Naive thymus-derived CD4-positive, alpha-beta T cell (primary cell): Measurements from ENCODE around the gene TMC1. TPM values are rescaled to one million over a fixed set of nuclear protein-coding genes. Genes with fewer than 3 reads are reported as not detected.
A peak's percentile ranks its signal among the peaks of the same experiment; 100 is the strongest.
"Not testable (repeated sequence)": the region's sequence is repeated elsewhere in the genome, so short reads cannot be mapped to it uniquely, and the experiment has no call there.

Experiments used
- ATAC-seq: fragments of 150-1000 bp; cut with Tn5 transposase; 2 replicates; pipeline ENCODE4 v1.10.0; 2021; ENCODE audit warnings: mild to moderate bottlenecking, moderate library complexity
- CTCF ChIA-PET: fragments of 350-600 bp; sonication (Branson Sonifier 250); formaldehyde crosslinking; loops from one replicate; lab custom pipeline; 2021; ENCODE audit warnings: antibody characterized with exemption; lab: Charles Lee
- POLR2A ChIA-PET: fragments of 350-600 bp; sonication (Branson Sonifier 250); formaldehyde crosslinking; loops from one replicate; lab custom pipeline; 2021; ENCODE audit warnings: antibody characterized with exemption, inconsistent platforms; lab: Charles Lee
- DNase-seq, 9 donors: peaks; one replicate each; pipeline versions ENCODE4 v3.0.0 to v3.0.0-alpha.2; 2020 to 2022; ENCODE audit warnings: mixed read lengths in 1 of 9
- H3K27ac ChIP-seq: one replicate; pipeline ENCODE4 v1.7.0; 2013; ENCODE audit warnings: mild to moderate bottlenecking, low read depth, low read length, moderate library complexity
- H3K27me3 ChIP-seq, 2 donors: one replicate each; pipeline ENCODE4 v1.7.0; 2013; ENCODE audit warnings: low read length in 2 of 2, mild to moderate bottlenecking in 2 of 2, moderate library complexity in 2 of 2; ENCODE audit not compliant: control insufficient read depth in 2 of 2, insufficient read depth in 2 of 2
- H3K36me3 ChIP-seq, 3 experiments: 1 replicate in 2 of 3; 2 replicates in 1 of 3; pipeline ENCODE4 v1.7.0; 2013; ENCODE audit warnings: low read length in 3 of 3, mild to moderate bottlenecking in 3 of 3, moderate library complexity in 1 of 3; ENCODE audit not compliant: insufficient read depth in 3 of 3, control insufficient read depth in 2 of 3
- H3K4me1 ChIP-seq, 2 donors: one replicate each; pipeline ENCODE4 v1.7.0; 2013; ENCODE audit warnings: low read length in 2 of 2, mild to moderate bottlenecking in 2 of 2, moderate library complexity in 1 of 2; ENCODE audit not compliant: control insufficient read depth in 2 of 2, insufficient read depth in 2 of 2
- H3K4me3 ChIP-seq: 2 replicates; pipeline ENCODE4 v1.7.0; 2013; ENCODE audit warnings: mild to moderate bottlenecking, low read length
- H3K9me3 ChIP-seq, 3 experiments: 1 replicate in 2 of 3; 2 replicates in 1 of 3; pipeline ENCODE4 v1.7.0; 2013; ENCODE audit warnings: low read length in 3 of 3; ENCODE audit not compliant: control insufficient read depth in 2 of 3
- H3K27ac Mint-ChIP-seq, 9 donors: one replicate each; pipeline ENCODE4 v1.8.0; 2020 to 2022; ENCODE audit warnings: mixed read lengths in 9 of 9, mild to moderate bottlenecking in 8 of 9, moderate library complexity in 5 of 9, inconsistent platforms in 2 of 9
- H3K27me3 Mint-ChIP-seq, 5 donors: one replicate each; pipeline ENCODE4 v1.8.0; 2021 to 2022; ENCODE audit warnings: mixed read lengths in 5 of 5, mild to moderate bottlenecking in 1 of 5
- H3K36me3 Mint-ChIP-seq, 5 donors: one replicate each; pipeline ENCODE4 v1.8.0; 2020 to 2022; ENCODE audit warnings: mixed read lengths in 5 of 5, mild to moderate bottlenecking in 3 of 5, inconsistent platforms in 1 of 5
- H3K4me1 Mint-ChIP-seq, 7 donors: one replicate each; pipeline ENCODE4 v1.8.0; 2020 to 2022; ENCODE audit warnings: mixed read lengths in 7 of 7, mild to moderate bottlenecking in 3 of 7, inconsistent platforms in 1 of 7
- H3K4me3 Mint-ChIP-seq, 10 donors: one replicate each; pipeline ENCODE4 v1.8.0; 2020 to 2022; ENCODE audit warnings: mild to moderate bottlenecking in 10 of 10, mixed read lengths in 10 of 10, moderate library complexity in 6 of 10, inconsistent platforms in 2 of 10
- H3K9me3 Mint-ChIP-seq, 11 donors: one replicate each; pipeline ENCODE4 v1.8.0; 2020 to 2022; ENCODE audit warnings: mixed read lengths in 11 of 11, mild to moderate bottlenecking in 4 of 11, inconsistent platforms in 1 of 11, moderate library complexity in 1 of 11
- intact Hi-C, 2 donors: fragments of 100-400 bp; cut with micrococcal nuclease; formaldehyde crosslinking; loops; one replicate each; pipeline ENCODE4 v1.15.1; 2023
- polyA plus RNA-seq, 2 donors: library from polyadenylated mRNA; unstranded; fragments of 300-500 nt; fragmentation: Illumina TruSeq; gene quantifications; one replicate each; pipeline ENCODE4 v1.2.3, GENCODE V29; 2021
- total RNA-seq, 6 experiments: library from RNA in 5 of 6; stranded (reverse) in 5 of 6; gene quantifications; 1 replicate in 5 of 6; 2 replicates in 1 of 6; pipeline ENCODE4 v1.2.3 and lab custom pipeline; 2021 to 2026

Gene TMC1
- total and polyA plus RNA-seq, 7 experiments from 2014 or later, result not detected

GRCh38 chr9:72539824-72540347, 18.5 kb downstream of the TMC1 start:
- no peaks in the 10 kb centered on the region for H3K36me3 ChIP-seq
- Mint-ChIP-seq H3K4me3 (no peak overlapping the region), H3K27me3 (no peaks in the 10 kb centered on the region), H3K36me3 (peaks cover 0 to 21% (median 0%) of the 10 kb centered on the region in 5 donors), H3K9me3 (peaks cover 0 to 13% (median 2%) of the 10 kb centered on the region in 11 donors), H3K27ac (peak overlapping the region in 1 of 9 donors; percentile 60), H3K4me1 (peaks cover 0 to 34% (median 0%) of the 10 kb centered on the region in 7 donors)
- ATAC-seq, result no peak
- intact Hi-C loops, result loop anchor here in 1 of 2 donors (5.0 kb wide), 1 partner anchor 47 kb away; no protein-coding TSS in a partner anchor
- no peak for DNase-seq
- CTCF ChIA-PET, result no interaction called here
- H3K4me1 ChIP-seq, result no peaks in the 10 kb centered on the region
- H3K9me3 ChIP-seq, result no peaks in the 10 kb centered on the region
- no peaks in the 10 kb centered on the region for H3K27me3 ChIP-seq
- POLR2A ChIA-PET, result no interaction called here
- H3K27ac ChIP-seq, result no peak overlapping the region
- no peak overlapping the region for H3K4me3 ChIP-seq

- no peaks in the 10 kb centered on the region for H3K36me3 ChIP-seq
- H3K27me3 ChIP-seq, result no peaks in the 10 kb centered on the region
- no peak overlapping the region for H3K27ac ChIP-seq
- no peak for ATAC-seq
- CTCF ChIA-PET, result interaction anchor here (1.4 kb wide), 1 partner anchor 15 kb away, joined by 3 read pairs; no protein-coding TSS in a partner anchor
- POLR2A ChIA-PET, result no interaction called here
- Mint-ChIP-seq H3K27me3 (no peaks in the 10 kb centered on the region), H3K9me3 (peaks cover 0 to 13% (median 2%) of the 10 kb centered on the region in 11 donors), H3K27ac (no peak overlapping the region), H3K36me3 (peaks cover 0 to 21% (median 0%) of the 10 kb centered on the region in 5 donors), H3K4me1 (peaks cover 0 to 31% (median 0%) of the 10 kb centered on the region in 7 donors), H3K4me3 (no peak overlapping the region)
- DNase-seq, result no peak
- H3K4me3 ChIP-seq, result no peak overlapping the region
- H3K4me1 ChIP-seq, result no peaks in the 10 kb centered on the region
- no peaks in the 10 kb centered on the region for H3K9me3 ChIP-seq
- intact Hi-C loops, result loop anchor here in 1 of 2 donors (5.0 kb wide), 1 partner anchor 47 kb away; no protein-coding TSS in a partner anchor
Observed at GRCh38 chr9:72540348-72540873, 19.0 kb downstream of the TMC1 start.

- ATAC-seq, H3K4me3 Mint-ChIP-seq, CTCF ChIA-PET, POLR2A ChIA-PET, H3K27ac ChIP-seq, H3K4me1 ChIP-seq, H3K4me3 ChIP-seq, DNase-seq, H3K27me3 Mint-ChIP-seq, H3K27me3 ChIP-seq, H3K36me3 ChIP-seq, H3K9me3 ChIP-seq: not testable (repeated sequence)
- Mint-ChIP-seq H3K4me1 (peaks cover 0 to 31% (median 0%) of the 10 kb centered on the region in 7 donors), H3K27ac (peak overlapping the region in 1 of 9 donors; percentile 78), H3K9me3 (peaks cover 0 to 13% (median 0%) of the 10 kb centered on the region in 11 donors), H3K36me3 (peaks cover 0 to 17% (median 0%) of the 10 kb centered on the region in 5 donors)
- intact Hi-C loops, result loop anchor here in 1 of 2 donors (5.0 kb wide), 1 partner anchor 45 kb away; no protein-coding TSS in a partner anchor
Observed at GRCh38 chr9:72542537-72542833, 21.1 kb downstream of the TMC1 start.

- Histone ChIP-seq H3K4me3 (no peak overlapping the region), H3K27ac (no peak overlapping the region), H3K27me3 (no peaks in the 10 kb centered on the region), H3K9me3 (no peaks in the 10 kb centered on the region), H3K36me3 (no peaks in the 10 kb centered on the region), H3K4me1 (no peaks in the 10 kb centered on the region)
- Mint-ChIP-seq H3K27ac (peak overlapping the region in 2 of 9 donors; percentile 1 to 37), H3K9me3 (peaks cover 0 to 13% (median 0%) of the 10 kb centered on the region in 11 donors), H3K36me3 (peaks cover 0 to 14% (median 0%) of the 10 kb centered on the region in 5 donors), H3K27me3 (no peaks in the 10 kb centered on the region), H3K4me3 (no peak overlapping the region), H3K4me1 (peaks cover 0 to 31% (median 0%) of the 10 kb centered on the region in 7 donors)
- DNase-seq, result no peak
- no peak for ATAC-seq
- ChIA-PET POLR2A (no interaction called here), CTCF (no interaction called here)
- intact Hi-C loops, result loop anchor here in 1 of 2 donors (5.0 kb wide), 1 partner anchor 44 kb away; no protein-coding TSS in a partner anchor
Observed at GRCh38 chr9:72542917-72543316, 21.5 kb downstream of the TMC1 start.

GRCh38 chr9:72551306-72551705, 29.9 kb downstream of the TMC1 start:
- H3K4me1 ChIP-seq, result no peaks in the 10 kb centered on the region
- no peaks in the 10 kb centered on the region for H3K27me3 ChIP-seq
- ChIA-PET CTCF (no interaction called here), POLR2A (interaction anchor here (0.5 kb wide), 1 partner anchor 557 kb away, joined by 4 read pairs; no protein-coding TSS in a partner anchor)
- H3K9me3 Mint-ChIP-seq, result peaks cover 0 to 1% (median 0%) of the 10 kb centered on the region in 11 donors
- intact Hi-C loops, result loop anchor here in 1 of 2 donors (5.0 kb wide), 1 partner anchor 84 kb away; no protein-coding TSS in a partner anchor
- no peaks in the 10 kb centered on the region for H3K27me3 Mint-ChIP-seq
- no peak overlapping the region for H3K27ac Mint-ChIP-seq
- no peaks in the 10 kb centered on the region for H3K36me3 Mint-ChIP-seq
- H3K4me3 ChIP-seq, result no peak overlapping the region
- DNase-seq (no peak), ATAC-seq (no peak)
- H3K4me3 Mint-ChIP-seq, result no peak overlapping the region
- H3K27ac ChIP-seq, result no peak overlapping the region
- H3K4me1 Mint-ChIP-seq, result no peaks in the 10 kb centered on the region
- H3K9me3 ChIP-seq, result no peaks in the 10 kb centered on the region
- no peaks in the 10 kb centered on the region for H3K36me3 ChIP-seq

- intact Hi-C loops, result loop anchor here in 1 of 2 donors (5.0 kb wide), 1 partner anchor 85 kb away; no protein-coding TSS in a partner anchor
Observed at GRCh38 chr9:72552356-72552755, 30.9 kb downstream of the TMC1 start.

More at GRCh38 chr9:72552356-72552755, 30.9 kb downstream of the TMC1 start:
- H3K27me3 Mint-ChIP-seq, result no peaks in the 10 kb centered on the region
- H3K27ac Mint-ChIP-seq, result no peak overlapping the region
- H3K9me3 Mint-ChIP-seq, result peaks cover 0 to 1% (median 0%) of the 10 kb centered on the region in 11 donors
- no peak overlapping the region for H3K4me3 ChIP-seq
- no peaks in the 10 kb centered on the region for H3K27me3 ChIP-seq
- H3K9me3 ChIP-seq, result no peaks in the 10 kb centered on the region
- DNase-seq (no peak), ATAC-seq (no peak)
- ChIA-PET POLR2A (no interaction called here), CTCF (no interaction called here)
- H3K36me3 Mint-ChIP-seq, result no peaks in the 10 kb centered on the region
- H3K4me1 Mint-ChIP-seq, result peaks cover 0 to 4% (median 0%) of the 10 kb centered on the region in 7 donors
- H3K36me3 ChIP-seq, result no peaks in the 10 kb centered on the region
- no peaks in the 10 kb centered on the region for H3K4me1 ChIP-seq
- no peak overlapping the region for H3K27ac ChIP-seq
- no peak overlapping the region for H3K4me3 Mint-ChIP-seq
